Stimulated activated naive CD4-positive, alpha-beta T cell treated with Interleukin-2 at 50 U/mL for 16 hours (primary cell): Measurements from ENCODE around the gene ATAD3A.

Source experiments
- DNase-seq: peaks from one replicate; lab custom pipeline; 2025; lab: John Stamatoyannopoulos, UW

ATAD3A gene

DNA sequence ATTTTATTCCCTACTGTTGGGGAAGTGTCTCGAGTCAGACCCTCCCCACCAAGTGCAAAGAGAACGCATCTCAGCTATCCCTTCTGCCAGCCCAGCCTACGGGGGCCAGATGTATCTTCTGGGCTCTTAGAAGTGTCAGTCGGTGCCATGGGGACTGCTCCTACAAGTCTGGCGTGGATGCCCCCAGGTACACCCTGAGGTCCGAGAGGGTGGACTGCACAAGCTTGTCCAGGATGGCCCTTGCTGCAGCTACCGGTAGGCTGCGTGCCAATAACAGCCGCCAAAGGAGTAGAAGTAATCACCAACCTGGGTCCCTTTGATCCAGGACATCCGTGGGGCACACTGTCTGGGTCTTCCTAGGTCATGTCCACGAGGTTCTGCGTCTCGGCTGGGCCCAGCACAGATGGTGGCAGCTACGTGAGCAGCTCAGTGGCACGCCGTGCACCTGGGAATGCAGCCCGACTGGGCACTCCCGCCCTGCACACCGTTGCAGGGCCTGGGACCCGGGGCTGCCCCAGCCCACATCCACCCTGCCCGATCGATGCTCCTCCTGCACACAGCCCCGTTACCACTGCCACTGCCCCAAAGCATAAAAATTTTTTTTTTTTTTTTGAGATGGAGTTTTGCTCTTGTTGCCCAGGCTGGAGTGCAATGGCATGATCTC, 71.5 kb downstream of the ATAD3A start:
- DNase-seq: no peak
